Mesenchymal stem cell (in vitro differentiated cells and primary cell): ENCODE measurements around the gene RBPJL.
"Not testable (repeated sequence)": the region's sequence is repeated elsewhere in the genome, so short reads cannot be mapped to it uniquely, and the experiment has no call there.

ENCODE experiments used
- DNase-seq: peaks from one replicate; pipeline ENCODE4 v3.0.0-alpha.2; 2013
- H2AFZ ChIP-seq: one replicate; pipeline ENCODE4 v1.6.1; 2013; ENCODE audit warnings: low read depth, mild to moderate bottlenecking, control low read depth, inconsistent platforms, low read length, moderate library complexity
- H2AK5ac ChIP-seq: 2 replicates; pipeline ENCODE4 v1.6.1; 2013; ENCODE audit warnings: low read length, moderate library complexity, mild to moderate bottlenecking, inconsistent platforms; ENCODE audit not compliant: severe bottlenecking
- H2BK120ac ChIP-seq: one replicate; pipeline ENCODE4 v1.6.1; 2013; ENCODE audit warnings: low read depth, mild to moderate bottlenecking, inconsistent platforms, low read length, moderate library complexity
- H2BK12ac ChIP-seq, 2 experiments: one replicate each; pipeline ENCODE4 v1.6.1; 2013; ENCODE audit warnings: inconsistent platforms in 2 of 2, low read length in 2 of 2, mild to moderate bottlenecking in 2 of 2, moderate library complexity in 2 of 2, control low read depth in 1 of 2
- H2BK15ac ChIP-seq: one replicate; pipeline ENCODE4 v1.6.1; 2013; ENCODE audit warnings: mild to moderate bottlenecking, low read depth, inconsistent platforms; ENCODE audit not compliant: poor library complexity, severe bottlenecking
- H2BK5ac ChIP-seq: 2 replicates; pipeline ENCODE4 v1.6.1; 2013; ENCODE audit warnings: low read depth, mild to moderate bottlenecking, low read length, control low read depth, inconsistent platforms; ENCODE audit not compliant: poor library complexity, severe bottlenecking
- H3K14ac ChIP-seq, 2 experiments: one replicate each; pipeline ENCODE4 v1.6.1; 2013; ENCODE audit warnings: inconsistent platforms in 2 of 2, low read length in 2 of 2, control low read depth in 1 of 2, mild to moderate bottlenecking in 1 of 2, moderate library complexity in 1 of 2
- H3K18ac ChIP-seq, 2 experiments: one replicate each; pipeline ENCODE4 v1.6.1; 2013; ENCODE audit warnings: inconsistent platforms in 2 of 2, low read length in 2 of 2, control low read depth in 1 of 2, low read depth in 1 of 2, mild to moderate bottlenecking in 1 of 2
- H3K23ac ChIP-seq, 2 experiments: one replicate each; pipeline ENCODE4 v1.6.1; 2013; ENCODE audit warnings: inconsistent platforms in 2 of 2, low read length in 2 of 2, mild to moderate bottlenecking in 2 of 2, moderate library complexity in 2 of 2, control low read depth in 1 of 2
- H3K27ac ChIP-seq: 2 replicates; pipeline ENCODE4 v1.5.1; 2013; ENCODE audit warnings: mild to moderate bottlenecking, moderate library complexity, low read length, control low read depth, inconsistent platforms; ENCODE audit not compliant: poor library complexity, severe bottlenecking
- H3K27me3 ChIP-seq, 2 experiments: 2 replicates each; pipeline versions ENCODE4 v1.6.1 to v1.7.0; 2013; ENCODE audit warnings: low read length in 2 of 2, mild to moderate bottlenecking in 2 of 2, moderate library complexity in 2 of 2, control low read depth in 1 of 2, inconsistent platforms in 1 of 2; ENCODE audit not compliant: control insufficient read depth in 1 of 2, insufficient read depth in 1 of 2
- H3K36me3 ChIP-seq, 2 experiments: 2 replicates each; pipeline versions ENCODE4 v1.6.1 to v1.7.0; 2013; ENCODE audit warnings: low read length in 2 of 2, control low read depth in 1 of 2, inconsistent platforms in 1 of 2, low read depth in 1 of 2, mild to moderate bottlenecking in 1 of 2; ENCODE audit not compliant: insufficient read depth in 2 of 2, control insufficient read depth in 1 of 2
- H3K4ac ChIP-seq, 2 experiments: one replicate each; pipeline ENCODE4 v1.6.1; 2013; ENCODE audit warnings: inconsistent platforms in 2 of 2, low read length in 2 of 2, mild to moderate bottlenecking in 2 of 2, moderate library complexity in 2 of 2, control low read depth in 1 of 2, low read depth in 1 of 2
- H3K4me1 ChIP-seq: 2 replicates; pipeline ENCODE4 v1.6.1; 2013; ENCODE audit warnings: low read depth, low read length, control low read depth; ENCODE audit not compliant: control insufficient read depth, insufficient read depth
- H3K4me2 ChIP-seq: 2 replicates; pipeline ENCODE4 v1.6.1; 2013; ENCODE audit warnings: low read length, mild to moderate bottlenecking, inconsistent platforms; ENCODE audit not compliant: poor library complexity, severe bottlenecking
- H3K4me3 ChIP-seq, 2 experiments: 2 replicates each; pipeline versions ENCODE4 v1.5.1 to v1.7.0; 2013; ENCODE audit warnings: low read length in 2 of 2, mild to moderate bottlenecking in 2 of 2, control low read depth in 1 of 2, low read depth in 1 of 2; ENCODE audit not compliant: insufficient read depth in 1 of 2
- H3K79me1 ChIP-seq: replicated peaks from 2 replicates; pipeline ENCODE4 v1.6.1; 2013; ENCODE audit warnings: mild to moderate bottlenecking, control low read depth, low read length, inconsistent platforms; ENCODE audit not compliant: poor library complexity, severe bottlenecking
- H3K9ac ChIP-seq: 2 replicates; pipeline ENCODE4 v1.7.0; 2013; ENCODE audit warnings: mild to moderate bottlenecking, low read length, moderate library complexity
- H3K9me3 ChIP-seq: 2 replicates; pipeline ENCODE4 v1.7.0; 2013; ENCODE audit warnings: mild to moderate bottlenecking, low read length; ENCODE audit not compliant: control insufficient read depth
- H4K8ac ChIP-seq: one replicate; pipeline ENCODE4 v1.6.1; 2013; ENCODE audit warnings: inconsistent platforms, mild to moderate bottlenecking, low read length, moderate library complexity
- H4K91ac ChIP-seq: one replicate; pipeline ENCODE4 v1.6.1; 2013; ENCODE audit warnings: mild to moderate bottlenecking, low read length, inconsistent platforms
- WGBS: methylation state at CpG from one replicate; pipeline ENCODE4 v1.1.7; 2013; ENCODE audit warnings: mixed read lengths; 5-methylcytosine and 5-hydroxymethylcytosine counted together

The RBPJL gene

GRCh38 chr20:45350217-45350616 is 43.6 kb downstream of the RBPJL start:
- H3K27me3 ChIP-seq, result no peaks in the 10 kb centered on the region
- H3K4me1 ChIP-seq, result peaks cover 16% of the 10 kb centered on the region
- H3K4ac ChIP-seq, result no peak overlapping the region
- H2BK15ac ChIP-seq, result no peak overlapping the region
- no peak overlapping the region for H3K18ac ChIP-seq
- H3K9ac ChIP-seq, result no peak overlapping the region
- H2BK120ac ChIP-seq, result no peak overlapping the region
- no peaks in the 10 kb centered on the region for H3K36me3 ChIP-seq
- DNase-seq, result no peak
- no peak overlapping the region for H4K91ac ChIP-seq
- no peaks in the 10 kb centered on the region for H3K9me3 ChIP-seq
- H2BK12ac ChIP-seq, result no peak overlapping the region
- H2AFZ ChIP-seq, result no peak overlapping the region
- H2BK5ac ChIP-seq, result no peak overlapping the region
- no peak overlapping the region for H2AK5ac ChIP-seq
- no peak overlapping the region for H3K23ac ChIP-seq
- no peak overlapping the region for H3K14ac ChIP-seq
- no peak overlapping the region for H4K8ac ChIP-seq
- WGBS, result 92% methylated on average over 1 of the region's 1 CpG
- no peak overlapping the region for H3K4me3 ChIP-seq
- H3K27ac ChIP-seq, result no peak overlapping the region
- no peak overlapping the region for H3K4me2 ChIP-seq
- no peaks in the 10 kb centered on the region for H3K79me1 ChIP-seq

- DNase-seq, H3K9me3 ChIP-seq, H3K36me3 ChIP-seq, H4K91ac ChIP-seq, H4K8ac ChIP-seq, H3K18ac ChIP-seq, H3K14ac ChIP-seq, H3K4me2 ChIP-seq, H2BK120ac ChIP-seq, H2BK12ac ChIP-seq, H3K27ac ChIP-seq, H3K27me3 ChIP-seq, H2BK15ac ChIP-seq, H3K23ac ChIP-seq, H2BK5ac ChIP-seq, H2AK5ac ChIP-seq, H2AFZ ChIP-seq, H3K4ac ChIP-seq, H3K4me3 ChIP-seq, H3K9ac ChIP-seq, H3K79me1 ChIP-seq: not testable (repeated sequence)
- WGBS, result 97% methylated on average over 8 of the region's 10 CpGs
- peaks cover 10% of the 10 kb centered on the region for H3K4me1 ChIP-seq
These were observed 44.2 kb downstream of the RBPJL start for GRCh38 chr20:45350795-45351194.

- Histone ChIP-seq H2BK12ac (no peak overlapping the region), H2BK5ac (no peak overlapping the region), H3K36me3 (no peaks in the 10 kb centered on the region), H3K9me3 (no peaks in the 10 kb centered on the region), H3K14ac (no peak overlapping the region), H3K9ac (no peak overlapping the region), H3K4me3 (no peak overlapping the region), H3K4ac (no peak overlapping the region), H3K4me1 (peaks cover 6% of the 10 kb centered on the region), H4K8ac (no peak overlapping the region), H2BK15ac (no peak overlapping the region), H2AK5ac (no peak overlapping the region), H3K23ac (no peak overlapping the region), H2BK120ac (no peak overlapping the region), H4K91ac (no peak overlapping the region), H3K4me2 (no peak overlapping the region), H3K79me1 (no peaks in the 10 kb centered on the region), H3K27ac (no peak overlapping the region), H2AFZ (no peak overlapping the region), H3K27me3 (no peaks in the 10 kb centered on the region), H3K18ac (no peak overlapping the region)
- 97% methylated on average over 1 of the region's 3 CpGs for WGBS
- DNase-seq, result no peak
These were observed 46.1 kb downstream of the RBPJL start for GRCh38 chr20:45352729-45353128.

GRCh38 chr20:45353746-45354145 is 47.1 kb downstream of the RBPJL start:
- peaks cover 10% of the 10 kb centered on the region for H3K4me1 ChIP-seq
- H3K27ac ChIP-seq, result no peak overlapping the region
- no peaks in the 10 kb centered on the region for H3K36me3 ChIP-seq
- WGBS, result 100% methylated on average over 1 of the region's 1 CpG
- no peak overlapping the region for H2AFZ ChIP-seq
- H3K4me3 ChIP-seq, result no peak overlapping the region
- H2BK12ac ChIP-seq, result peak overlapping the region; percentile 2 to 78
- H3K9ac ChIP-seq, result no peak overlapping the region
- no peak for DNase-seq
- H2BK5ac ChIP-seq, result no peak overlapping the region
- no peak overlapping the region for H3K14ac ChIP-seq
- H4K8ac ChIP-seq, result no peak overlapping the region
- no peak overlapping the region for H4K91ac ChIP-seq
- H3K18ac ChIP-seq, result peak overlapping the region in 1 of 2 experiments; percentile 30
- no peaks in the 10 kb centered on the region for H3K27me3 ChIP-seq
- no peaks in the 10 kb centered on the region for H3K79me1 ChIP-seq
- H2AK5ac ChIP-seq, result peak overlapping the region; percentile 62
- peak overlapping the region in 1 of 2 experiments; percentile 78 for H3K4ac ChIP-seq
- H3K23ac ChIP-seq, result no peak overlapping the region
- no peak overlapping the region for H3K4me2 ChIP-seq
- H3K9me3 ChIP-seq, result no peaks in the 10 kb centered on the region
- no peak overlapping the region for H2BK120ac ChIP-seq
- peak overlapping the region; percentile 88 for H2BK15ac ChIP-seq
